ENCODE measurements around the gene HPSE2.

DNA sequence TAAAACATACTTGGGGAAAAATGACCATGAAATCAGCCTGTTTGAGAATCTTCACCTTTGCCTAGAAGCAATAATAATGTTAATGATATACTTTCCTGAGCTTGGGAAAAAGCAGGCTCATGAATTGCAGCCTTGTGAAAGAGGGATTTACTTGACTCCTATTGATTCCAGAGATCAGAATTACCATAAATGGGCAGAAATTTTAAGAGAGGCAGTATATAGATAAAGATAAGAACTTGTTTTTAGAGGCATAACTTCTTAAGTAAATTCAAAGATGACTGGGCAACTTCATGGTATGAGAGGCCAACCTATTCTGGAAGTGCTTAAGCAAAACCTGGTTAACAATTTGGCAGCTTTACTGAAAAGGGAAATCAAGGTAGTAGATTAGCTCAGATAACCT is 225.4 kb downstream of the HPSE2 start:
- TF ChIP-seq CTCF (IDR thresholded peaks at IDR 0.05) (no peak), EP300 (IDR thresholded peaks at IDR 0.05) (no peak), POLR2AphosphoS5 (IDR thresholded peaks at IDR 0.05) (no peak), POLR2A (IDR thresholded peaks at IDR 0.05) (no peak)
